ENCODE measurements around the gene FPGS.
A peak's percentile ranks its signal among the peaks of the same experiment; 100 is the strongest.
"Not testable (repeated sequence)": the region's sequence is repeated elsewhere in the genome, so short reads cannot be mapped to it uniquely, and the experiment has no call there.

The FPGS gene

GRCh38 chr9:127813686-127814226 is 11.1 kb downstream of the FPGS start:
- DNase-seq: no peak

GRCh38 chr9:127814619-127815511 is 12.2 kb downstream of the FPGS start:
- DNase-seq: no peak

- DNase-seq: no peak
These were observed 13.1 kb downstream of the FPGS start for GRCh38 chr9:127815512-127816361.

- DNase-seq: no peak
These were observed 13.7 kb downstream of the FPGS start for GRCh38 chr9:127816362-127816725.

GRCh38 chr9:127816728-127817127 is 14.0 kb downstream of the FPGS start:
- no peak for DNase-seq

GRCh38 chr9:127817881-127818434 is 15.3 kb downstream of the FPGS start:
- peak; percentile 59 for DNase-seq

- no peak for DNase-seq
These were observed 15.9 kb downstream of the FPGS start for GRCh38 chr9:127818574-127818973.

GRCh38 chr9:127822108-127822507 is 19.4 kb downstream of the FPGS start:
- DNase-seq: no peak

- DNase-seq: no peak
These were observed 22.8 kb downstream of the FPGS start for GRCh38 chr9:127825319-127826051.

- no peak for DNase-seq
These were observed 23.7 kb downstream of the FPGS start for GRCh38 chr9:127826253-127826913.

GRCh38 chr9:127828262-127829031 is 25.8 kb downstream of the FPGS start:
- DNase-seq: no peak

GRCh38 chr9:127829205-127829906 is 26.7 kb downstream of the FPGS start:
- no peak for DNase-seq

- no peak for DNase-seq
These were observed 29.6 kb downstream of the FPGS start for GRCh38 chr9:127832248-127832647.

- DNase-seq: no peak
These were observed 30.9 kb downstream of the FPGS start for GRCh38 chr9:127833555-127833954.

- DNase-seq: no peak
These were observed 33.4 kb downstream of the FPGS start for GRCh38 chr9:127835991-127836516.

- not testable (repeated sequence) for DNase-seq
These were observed 33.9 kb downstream of the FPGS start for GRCh38 chr9:127836561-127836960.

GRCh38 chr9:127837346-127837745 is 34.7 kb downstream of the FPGS start:
- DNase-seq: no peak

- DNase-seq: no peak
These were observed 35.8 kb downstream of the FPGS start for GRCh38 chr9:127838375-127839078.

- DNase-seq: no peak
These were observed 38.6 kb downstream of the FPGS start for GRCh38 chr9:127841087-127841835.

All from NCI-H524 treated with DMSO at 0.1 percent for 48 hours (cell line).